Progenitor cell of endocrine pancreas (in vitro differentiated cells): ENCODE data around the gene NMNAT2. TPM values are rescaled to one million over a fixed set of nuclear protein-coding genes. Genes with fewer than 3 reads are reported as not detected.

ENCODE experiments used
- DNase-seq: peaks from one replicate; pipeline ENCODE4 v3.0.0; 2021; ENCODE audit warnings: low spot score; ENCODE audit not compliant: unreplicated experiment
- H3K27ac Mint-ChIP-seq: 2 replicates; pipeline ENCODE4 v1.8.0; 2021; ENCODE audit warnings: mild to moderate bottlenecking, moderate library complexity, mixed read lengths
- H3K27me3 Mint-ChIP-seq: 2 replicates; pipeline ENCODE4 v1.8.0; 2021; ENCODE audit warnings: mixed read lengths
- H3K36me3 Mint-ChIP-seq: 2 replicates; pipeline ENCODE4 v1.8.0; 2022; ENCODE audit warnings: mixed read lengths; ENCODE audit not compliant: insufficient read depth
- H3K4me1 Mint-ChIP-seq: 2 replicates; pipeline ENCODE4 v1.8.0; 2021; ENCODE audit warnings: low read depth, mixed read lengths
- H3K4me3 Mint-ChIP-seq: 2 replicates; pipeline ENCODE4 v1.8.0; 2021; ENCODE audit warnings: low read depth, mild to moderate bottlenecking, moderate library complexity, mixed read lengths
- H3K9me3 Mint-ChIP-seq: 2 replicates; pipeline ENCODE4 v1.8.0; 2021; ENCODE audit warnings: low read depth, mixed read lengths
- CTCF ChIP-seq: fragments of 200-600 bp; sonication (generic); IDR thresholded peaks from one replicate; pipeline ENCODE4 v1.5.0; 2021; ENCODE audit warnings: antibody characterized with exemption, mild to moderate bottlenecking; ENCODE audit not compliant: unreplicated experiment
- total RNA-seq: library from RNA; stranded (reverse); gene quantifications from 2 replicates; pipeline ENCODE4 v1.2.1, GENCODE V29; 2021

The NMNAT2 gene
- total RNA-seq, 1 donor from 2014 or later, result 3.1 TPM

GRCh38 chr1:183206538-183207122 lies 211.6 kb downstream of the NMNAT2 start:
- H3K4me1 Mint-ChIP-seq, result no peaks in the 10 kb centered on the region
- H3K27me3 Mint-ChIP-seq, result peaks cover 3% of the 10 kb centered on the region
- no peak for DNase-seq
- no peak for TF ChIP-seq CTCF
- no peaks in the 10 kb centered on the region for H3K9me3 Mint-ChIP-seq
- H3K36me3 Mint-ChIP-seq, result no peaks in the 10 kb centered on the region
- no peak overlapping the region for H3K27ac Mint-ChIP-seq
- no peak overlapping the region for H3K4me3 Mint-ChIP-seq

GRCh38 chr1:183205196-183205781 lies 212.9 kb downstream of the NMNAT2 start:
- H3K27ac Mint-ChIP-seq, result no peak overlapping the region
- H3K4me3 Mint-ChIP-seq, result no peak overlapping the region
- no peak for TF ChIP-seq CTCF
- H3K27me3 Mint-ChIP-seq, result peaks cover 5% of the 10 kb centered on the region
- no peaks in the 10 kb centered on the region for H3K4me1 Mint-ChIP-seq
- no peak for DNase-seq
- no peaks in the 10 kb centered on the region for H3K36me3 Mint-ChIP-seq
- no peaks in the 10 kb centered on the region for H3K9me3 Mint-ChIP-seq

GRCh38 chr1:183203094-183203493 lies 215.1 kb downstream of the NMNAT2 start:
- TF ChIP-seq CTCF, result no peak
- no peak overlapping the region for H3K27ac Mint-ChIP-seq
- H3K27me3 Mint-ChIP-seq, result peaks cover 5% of the 10 kb centered on the region
- H3K4me3 Mint-ChIP-seq, result no peak overlapping the region
- no peak for DNase-seq
- no peaks in the 10 kb centered on the region for H3K4me1 Mint-ChIP-seq
- no peaks in the 10 kb centered on the region for H3K36me3 Mint-ChIP-seq
- no peaks in the 10 kb centered on the region for H3K9me3 Mint-ChIP-seq

- TF ChIP-seq CTCF, result no peak
- Mint-ChIP-seq H3K36me3 (no peaks in the 10 kb centered on the region), H3K4me1 (no peaks in the 10 kb centered on the region), H3K9me3 (no peaks in the 10 kb centered on the region), H3K27ac (no peak overlapping the region), H3K27me3 (peaks cover 9% of the 10 kb centered on the region), H3K4me3 (no peak overlapping the region)
- no peak for DNase-seq
Measured at GRCh38 chr1:183200451-183200850, 217.7 kb downstream of the NMNAT2 start.

- DNase-seq, result no peak
- Mint-ChIP-seq H3K27me3 (peaks cover 13% of the 10 kb centered on the region), H3K36me3 (no peaks in the 10 kb centered on the region), H3K27ac (no peak overlapping the region), H3K4me1 (no peaks in the 10 kb centered on the region), H3K4me3 (no peak overlapping the region), H3K9me3 (no peaks in the 10 kb centered on the region)
- no peak for TF ChIP-seq CTCF
Measured at GRCh38 chr1:183199304-183199703, 218.9 kb downstream of the NMNAT2 start.
